Lower leg skin (tissue), 3 donors: ENCODE measurements around the gene RELL1.

ENCODE experiments used
- CTCF ChIP-seq, 3 donors: fragments of 450-650 bp; IDR thresholded peaks; one replicate each; pipeline ENCODE4 v1.5.1; 2016; ENCODE audit warnings: antibody characterized with exemption in 3 of 3, mild to moderate bottlenecking in 3 of 3, moderate library complexity in 2 of 3
- POLR2A ChIP-seq, 2 donors: fragments of 450-650 bp; IDR thresholded peaks; one replicate each; pipeline ENCODE4 v1.6.1; 2016 to 2017; ENCODE audit warnings: antibody characterized with exemption in 2 of 2, mild to moderate bottlenecking in 1 of 2, moderate library complexity in 1 of 2

- TF ChIP-seq POLR2A (IDR thresholded peaks at IDR 0.05) = no peak
- no peak for TF ChIP-seq CTCF (IDR thresholded peaks at IDR 0.05)
These were observed 3.3 kb upstream of the RELL1 start for GRCh38 chr4:37689353-37690095.
